K562 (cell line): ENCODE results near the gene USP38. TPM values are rescaled to one million over a fixed set of nuclear protein-coding genes. Genes with fewer than 3 reads are reported as not detected.

Experiments used
- ATAC-seq: fragments of 200-7000 bp; cut with Tn5 transposase; 3 replicates; pipeline ENCODE4 v1.9.1; 2020; ENCODE audit warnings: moderate library complexity
- BruUV-seq: library from RNA; stranded (reverse); fragments of 400-500 nt; replicated peaks from 2 replicates; lab custom pipeline; 2021; lab: Mats Ljungman, UMichigan
- CTCF ChIA-PET: fragments of 300-600 bp; formaldehyde crosslinking; extraction: SDS; loops from one replicate; lab custom pipeline; 2021; ENCODE audit warnings: low intra/inter-chr PET ratio; lab: Yijun Ruan, JAX
- POLR2A ChIA-PET: fragments of 300-600, 350-650 bp; sonication (Branson Sonifier 250); formaldehyde crosslinking; extraction: SDS; loops from one replicate; lab custom pipeline; 2021; ENCODE audit warnings: antibody characterized with exemption, inconsistent platforms; lab: Yijun Ruan, JAX
- DNase-seq, 4 experiments: peaks; one replicate each; pipeline versions ENCODE4 v3.0.0 to v3.0.0-alpha.2; 2011 to 2018; ENCODE audit warnings: low spot score in 3 of 4, mixed read lengths in 3 of 4; ENCODE audit errors: extremely low read depth in 1 of 4
- FAIRE-seq: peaks from 2 replicates; lab custom pipeline; 2011; peaks lifted over from hg19 to GRCh38; lab: Jason Lieb, UNC
- H2AFZ ChIP-seq: 2 replicates; pipeline ENCODE4 v1.6.0; 2011; ENCODE audit warnings: low read depth, low read length, control low read depth, inconsistent platforms
- H3K27ac ChIP-seq: fragments of 200-600 bp; 3 replicates; pipeline ENCODE4 v1.8.0; 2011; ENCODE audit warnings: low read depth, mild to moderate bottlenecking, control low read depth, inconsistent platforms, low read length, moderate library complexity, mixed read lengths; ENCODE audit errors: extremely low read depth
- H3K27me3 ChIP-seq, 2 experiments: fragments of 300-600 bp in 1 of 2; 2 replicates in 1 of 2; 3 replicates in 1 of 2; pipeline versions ENCODE4 v1.6.0 to v1.8.0; 2011; ENCODE audit warnings: inconsistent platforms in 2 of 2, low read length in 2 of 2, mild to moderate bottlenecking in 1 of 2, mixed read lengths in 1 of 2, moderate library complexity in 1 of 2; ENCODE audit not compliant: control insufficient read depth in 2 of 2, insufficient read depth in 2 of 2
- H3K36me3 ChIP-seq: fragments of 300-600 bp; 3 replicates; pipeline ENCODE4 v1.8.0; 2011; ENCODE audit warnings: mild to moderate bottlenecking, low read length, inconsistent platforms; ENCODE audit not compliant: control insufficient read depth, insufficient read depth
- H3K4me1 ChIP-seq, 2 experiments: fragments of 200-600 bp in 1 of 2; replicated peaks in 1 of 2; 2 replicates in 1 of 2; 3 replicates in 1 of 2; pipeline versions ENCODE4 v1.5.1 to v1.8.0; 2011; ENCODE audit warnings: inconsistent platforms in 2 of 2, low read length in 2 of 2, mild to moderate bottlenecking in 1 of 2, mixed read lengths in 1 of 2, moderate library complexity in 1 of 2; ENCODE audit not compliant: control insufficient read depth in 2 of 2, insufficient read depth in 2 of 2
- H3K4me2 ChIP-seq: 2 replicates; pipeline ENCODE4 v1.6.1; 2011; ENCODE audit warnings: low read length, control low read depth, inconsistent platforms, mixed read lengths; ENCODE audit not compliant: insufficient read depth
- H3K4me3 ChIP-seq: fragments of 200-600 bp; sonication (generic), shearing (Covaris generic); 2 replicates; pipeline ENCODE4 v1.5.1; 2016; ENCODE audit warnings: control low read depth, inconsistent platforms
- H3K79me2 ChIP-seq: fragments of 200-600 bp; 3 replicates; pipeline ENCODE4 v1.8.0; 2011; ENCODE audit warnings: low read length, inconsistent platforms; ENCODE audit not compliant: control insufficient read depth, insufficient read depth
- H3K9ac ChIP-seq, 2 experiments: 2 replicates each; pipeline versions ENCODE4 v1.6.0 to v1.6.1; 2011; ENCODE audit warnings: low read depth in 2 of 2, low read length in 2 of 2, control low read depth in 1 of 2, inconsistent platforms in 1 of 2, mild to moderate bottlenecking in 1 of 2, mixed read lengths in 1 of 2; ENCODE audit not compliant: insufficient read depth in 1 of 2
- H3K9me1 ChIP-seq: one replicate; pipeline ENCODE4 v1.6.0; 2011; ENCODE audit warnings: inconsistent platforms, mild to moderate bottlenecking, low read length, moderate library complexity; ENCODE audit not compliant: control insufficient read depth, insufficient read depth
- H3K9me3 ChIP-seq: replicated peaks from 2 replicates; pipeline ENCODE4 v1.5.1; 2011; ENCODE audit warnings: low read depth, low read length, inconsistent platforms; ENCODE audit not compliant: control insufficient read depth, insufficient read depth
- H4K20me1 ChIP-seq: replicated peaks from 2 replicates; pipeline ENCODE4 v1.6.1; 2011; ENCODE audit warnings: low read length, inconsistent platforms, mixed read lengths; ENCODE audit not compliant: control insufficient read depth, insufficient read depth
- HSF4 ChIP-seq: fragments of 250-450 bp; sonication (Bioruptor Pico); IDR thresholded peaks from 2 replicates; pipeline ENCODE4 v2.1.2; 2022; ENCODE audit warnings: mild to moderate bottlenecking, moderate library complexity, borderline replicate concordance
- POLR2AphosphoS5 ChIP-seq: IDR thresholded peaks from 2 replicates; pipeline ENCODE4 v1.6.1; 2011; ENCODE audit warnings: mild to moderate bottlenecking, low read depth, low read length, moderate library complexity; ENCODE audit not compliant: control insufficient read depth, insufficient read depth
- SMAD4 ChIP-seq: fragments of 250-450 bp; sonication (Bioruptor Pico); conservative IDR thresholded peaks from 2 replicates; pipeline ENCODE4 v1.8.0; 2021; ENCODE audit warnings: inconsistent platforms, mild to moderate bottlenecking, moderate library complexity
- ZNF699 ChIP-seq: fragments of 250-450 bp; sonication (Bioruptor Pico); IDR thresholded peaks from 2 replicates; pipeline ENCODE4 v1.8.0; 2021; ENCODE audit warnings: mild to moderate bottlenecking, moderate library complexity; ENCODE audit not compliant: insufficient replicate concordance
- WGBS: fragments of 100-300 bp; shearing (Covaris generic); methylation state at CpG from one replicate; pipeline ENCODE4 v1.1.6; 2016; ENCODE audit warnings: low coverage, mixed read lengths; ENCODE audit not compliant: insufficient coverage; ENCODE audit errors: missing lambda C conversion rate; 5-methylcytosine and 5-hydroxymethylcytosine counted together
- in situ Hi-C: fragments of 300-500 bp; cut with MboI; formaldehyde crosslinking; loops from 4 replicates; pipeline ENCODE4 v1.15.0; 2018; ENCODE audit warnings: inconsistent platforms, mixed read lengths
- intact Hi-C: fragments of 100-400 bp; cut with micrococcal nuclease; formaldehyde crosslinking; loops from 2 replicates; pipeline ENCODE4 v1.14.2; 2022
- polyA plus RNA-seq, 8 experiments: library from polyadenylated mRNA; depleted of rRNA in 4 of 8; stranded (reverse) in 5 of 8; unstranded in 3 of 8; fragments of >200 nt; fragmentation: Nextera tagmentation in 2 of 8; fragmentation: Illumina TruSeq in 1 of 8; extraction: Ambion mirVana in 2 of 8; extraction: Trizol in 1 of 8; gene quantifications; 2 replicates each; pipeline versions ENCODE4 v1.2.1 to v1.2.3, GENCODE V29; 2011 to 2014; ENCODE audit warnings: inconsistent platforms in 1 of 8, missing spikeins in 1 of 8
- total RNA-seq, 7 experiments: library from RNA; depleted of rRNA in 6 of 7; stranded (reverse); fragments of >200 nt in 6 of 7; fragmentation: Illumina TruSeq in 2 of 7; extraction: Trizol in 2 of 7; gene quantifications; 2 replicates each; pipeline versions ENCODE4 v1.2.1 to v1.2.3, GENCODE V29; 2011 to 2021; ENCODE audit warnings: low replicate concordance in 1 of 7
- TF ChIP-seq, protein P1 (sequence below), 3 experiments: IDR thresholded peaks in 2 of 3; conservative IDR thresholded peaks in 1 of 3; 2 replicates each; pipeline ENCODE4 v1.5.1; 2011 to 2012; ENCODE audit warnings: low read length in 3 of 3, mild to moderate bottlenecking in 3 of 3, control low read depth in 2 of 3, improper control_type of control experiment in 1 of 3, inconsistent platforms in 1 of 3, low read depth in 1 of 3, mixed read lengths in 1 of 3, moderate library complexity in 1 of 3; ENCODE audit not compliant: insufficient read depth in 2 of 3

Gene USP38
- total and polyA plus RNA-seq, 9 of the 15 experiments (the other 6 are each of a cell fraction or from before 2014, with no cell fraction given), result 4.2 to 20.6 (median 11.2) TPM

DNA sequence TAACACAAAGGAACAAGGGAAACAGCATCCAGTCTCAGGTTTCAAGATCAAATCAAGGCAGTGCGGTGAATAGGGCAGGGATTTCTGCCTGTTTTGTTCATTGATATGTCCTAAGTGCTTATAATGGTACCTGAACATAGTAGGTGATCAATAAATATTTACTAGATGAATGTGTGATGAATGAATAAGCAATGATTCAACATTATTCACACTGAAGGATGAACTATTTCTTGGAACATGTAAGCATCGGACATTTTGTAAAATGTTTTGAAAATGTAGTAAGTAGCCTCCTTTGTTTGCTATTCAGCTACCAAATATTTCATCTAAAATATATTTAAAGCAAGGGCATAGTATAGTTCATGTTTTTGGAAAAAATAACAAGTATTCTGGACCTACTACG, 67.8 kb downstream of the USP38 start:
- in situ Hi-C loops (no loop called here), intact Hi-C loops (no loop called here)
- H3K9me1 ChIP-seq, result no peaks in the 10 kb centered on the region
- WGBS, result 0% methylated on average over 3 of the region's 3 CpGs
- DNase-seq (no peak), ATAC-seq (no peak), FAIRE-seq (no peak)
- H4K20me1 ChIP-seq, result no peaks in the 10 kb centered on the region
- H3K4me3 ChIP-seq, result no peak overlapping the region
- no peak overlapping the region for H3K4me2 ChIP-seq
- BruUV-seq, result no TSS peak
- no peaks in the 10 kb centered on the region for H3K79me2 ChIP-seq
- ChIA-PET CTCF (no interaction called here), POLR2A (no interaction called here)
- TF ChIP-seq POLR2AphosphoS5, result no peak
- H3K4me1 ChIP-seq, result peaks cover 0 to 4% of the 10 kb centered on the region in 2 experiments; a peak in 2 of 5 replicates
- no peaks in the 10 kb centered on the region for H3K36me3 ChIP-seq
- H3K27ac ChIP-seq, result no peak overlapping the region
- H3K9me3 ChIP-seq, result no peaks in the 10 kb centered on the region
- H3K9ac ChIP-seq, result no peak overlapping the region
- no peak overlapping the region for H2AFZ ChIP-seq
- peaks cover 0 to 4% of the 10 kb centered on the region in 2 experiments; a peak in 1 of 5 replicates for H3K27me3 ChIP-seq

DNA sequence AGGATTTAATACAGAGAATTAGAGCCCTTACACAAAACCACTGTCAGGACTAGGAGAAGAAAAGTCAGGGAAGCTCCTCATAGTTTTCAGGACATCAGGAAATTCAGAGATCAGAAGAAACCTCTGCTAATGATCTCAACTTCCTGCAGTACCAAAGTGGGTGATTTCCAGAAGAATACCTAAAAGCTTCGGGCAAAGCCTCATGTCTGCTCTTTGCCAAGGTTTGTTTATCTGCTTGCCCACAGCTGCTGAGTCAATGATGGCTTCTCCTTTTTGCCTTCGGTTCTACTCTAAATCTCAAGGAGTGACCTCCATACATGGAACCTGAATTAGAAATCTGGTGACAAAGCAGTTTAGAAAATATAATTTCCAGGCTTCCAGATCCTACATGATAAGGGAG, 68.4 kb downstream of the USP38 start:
- intact Hi-C loops, result no loop called here
- H2AFZ ChIP-seq, result no peak overlapping the region

More for the DNA sequence above, 68.4 kb downstream of the USP38 start:
- no peaks in the 10 kb centered on the region for H3K36me3 ChIP-seq
- H3K9ac ChIP-seq, result no peak overlapping the region
- no peaks in the 10 kb centered on the region for H3K9me1 ChIP-seq
- no peak for DNase-seq
- no peak overlapping the region for H3K4me3 ChIP-seq
- FAIRE-seq, result no peak
- H3K79me2 ChIP-seq, result no peaks in the 10 kb centered on the region
- TF ChIP-seq ZNF699 (CRISPR knock-in tag), result no peak
- TF ChIP-seq, protein P1, sequence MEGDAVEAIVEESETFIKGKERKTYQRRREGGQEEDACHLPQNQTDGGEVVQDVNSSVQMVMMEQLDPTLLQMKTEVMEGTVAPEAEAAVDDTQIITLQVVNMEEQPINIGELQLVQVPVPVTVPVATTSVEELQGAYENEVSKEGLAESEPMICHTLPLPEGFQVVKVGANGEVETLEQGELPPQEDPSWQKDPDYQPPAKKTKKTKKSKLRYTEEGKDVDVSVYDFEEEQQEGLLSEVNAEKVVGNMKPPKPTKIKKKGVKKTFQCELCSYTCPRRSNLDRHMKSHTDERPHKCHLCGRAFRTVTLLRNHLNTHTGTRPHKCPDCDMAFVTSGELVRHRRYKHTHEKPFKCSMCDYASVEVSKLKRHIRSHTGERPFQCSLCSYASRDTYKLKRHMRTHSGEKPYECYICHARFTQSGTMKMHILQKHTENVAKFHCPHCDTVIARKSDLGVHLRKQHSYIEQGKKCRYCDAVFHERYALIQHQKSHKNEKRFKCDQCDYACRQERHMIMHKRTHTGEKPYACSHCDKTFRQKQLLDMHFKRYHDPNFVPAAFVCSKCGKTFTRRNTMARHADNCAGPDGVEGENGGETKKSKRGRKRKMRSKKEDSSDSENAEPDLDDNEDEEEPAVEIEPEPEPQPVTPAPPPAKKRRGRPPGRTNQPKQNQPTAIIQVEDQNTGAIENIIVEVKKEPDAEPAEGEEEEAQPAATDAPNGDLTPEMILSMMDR (IDR thresholded peaks at IDR 0.05 in 2 of 3, conservative IDR thresholded peaks at IDR 0.05 in 1 of 3; ENCODE audit: insufficient read depth in 2 of 3, low read depth in 1 of 3, low read length in 3 of 3), result no peak
- TF ChIP-seq SMAD4 (CRISPR knock-in tag), result no peak
- no peak for TF ChIP-seq HSF4 (CRISPR knock-in tag)
- no TSS peak for BruUV-seq
- H4K20me1 ChIP-seq, result no peaks in the 10 kb centered on the region
- in situ Hi-C loops, result no loop called here
- peaks cover 0 to 4% of the 10 kb centered on the region in 2 experiments; a peak in 1 of 5 replicates for H3K27me3 ChIP-seq
- H3K9me3 ChIP-seq, result no peaks in the 10 kb centered on the region
- H3K27ac ChIP-seq, result no peak overlapping the region
- ATAC-seq, result no peak
- H3K4me2 ChIP-seq, result no peak overlapping the region
- WGBS, result 10% methylated on average over 2 of the region's 2 CpGs
- H3K4me1 ChIP-seq, result peaks cover 0 to 4% of the 10 kb centered on the region in 2 experiments; a peak in 2 of 5 replicates
- ChIA-PET POLR2A (no interaction called here), CTCF (no interaction called here)
